HG03354 (cell line): ENCODE measurements around the gene UROD.
"Not testable (repeated sequence)": the region's sequence is repeated elsewhere in the genome, so short reads cannot be mapped to it uniquely, and the experiment has no call there.

Experiments used
- ATAC-seq: cut with Tn5 transposase; IDR thresholded peaks from one replicate; pipeline ENCODE4 v1.9.1; 2021; ENCODE audit warnings: mild to moderate bottlenecking; ENCODE audit not compliant: unreplicated experiment, poor library complexity, severe bottlenecking

Gene UROD

DNA sequence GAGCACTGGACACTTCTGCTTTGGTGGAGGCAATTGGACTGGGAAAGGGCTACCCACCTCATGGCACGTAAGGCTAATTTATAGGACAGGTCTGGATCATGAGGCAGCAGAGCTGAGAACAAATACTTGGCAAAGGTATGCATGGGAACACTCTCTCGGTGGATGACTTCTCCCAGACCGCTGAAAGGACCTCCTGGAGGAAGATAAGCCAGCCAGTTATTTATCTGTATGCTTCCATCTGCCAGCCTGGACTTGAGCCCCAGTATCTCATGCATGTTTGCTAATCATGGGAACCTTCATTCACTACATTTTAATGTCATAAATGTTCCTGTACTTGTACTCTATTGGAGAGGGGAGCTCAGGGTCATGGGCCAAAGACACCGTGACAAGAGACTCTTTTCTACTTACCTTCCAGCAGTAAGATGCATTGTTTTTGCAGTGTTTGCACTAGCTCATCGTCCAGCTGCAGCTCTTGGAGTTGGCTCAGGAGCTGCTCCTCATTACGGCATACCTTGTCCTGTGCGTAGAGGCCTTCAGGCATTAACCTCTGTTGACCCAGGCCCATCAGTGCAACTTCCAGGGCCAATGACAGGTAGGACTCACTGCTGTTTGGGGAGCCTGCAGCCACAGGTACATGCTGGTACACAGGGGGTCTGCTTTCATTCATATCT, 23.7 kb downstream of the UROD start:
- no peak for ATAC-seq

DNA sequence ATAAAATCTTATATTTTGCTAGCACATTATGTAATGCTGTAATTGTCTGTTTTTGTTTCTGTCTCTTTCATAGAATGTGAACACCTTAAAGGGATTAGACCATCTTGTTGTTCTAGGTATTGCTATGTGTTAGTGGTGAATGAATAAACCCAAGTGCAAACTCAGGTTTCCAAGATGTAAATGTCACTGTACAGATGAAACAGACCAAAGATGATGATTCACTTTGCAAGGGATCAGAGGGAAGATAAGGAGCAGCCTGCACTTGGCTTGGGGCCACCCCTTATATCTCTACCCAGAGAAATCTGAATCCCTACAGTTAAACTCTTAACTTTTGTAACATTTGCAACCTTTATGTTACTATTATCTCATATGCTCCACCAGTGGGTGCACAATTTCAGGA, 25.4 kb downstream of the UROD start:
- no peak for ATAC-seq

DNA sequence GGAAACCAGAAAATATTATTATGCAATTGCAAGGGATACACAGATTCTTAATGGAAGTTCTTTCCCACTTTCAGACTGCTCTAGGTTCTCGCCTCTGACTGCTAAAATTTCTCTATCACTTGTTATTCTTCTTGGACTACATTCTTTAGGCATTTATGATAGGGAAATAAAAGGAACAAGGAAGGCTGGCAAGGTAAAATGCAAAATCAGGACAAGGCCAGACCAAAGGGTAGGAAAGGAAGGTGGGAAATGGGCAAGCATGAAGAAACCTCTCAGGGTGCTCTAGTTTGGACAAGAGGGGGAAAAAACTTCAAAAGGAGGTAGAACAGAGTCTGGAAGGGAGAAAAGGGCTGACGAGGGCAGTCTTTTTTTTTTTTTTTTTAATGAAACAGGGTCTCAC, 26.2 kb downstream of the UROD start:
- ATAC-seq = no peak

DNA sequence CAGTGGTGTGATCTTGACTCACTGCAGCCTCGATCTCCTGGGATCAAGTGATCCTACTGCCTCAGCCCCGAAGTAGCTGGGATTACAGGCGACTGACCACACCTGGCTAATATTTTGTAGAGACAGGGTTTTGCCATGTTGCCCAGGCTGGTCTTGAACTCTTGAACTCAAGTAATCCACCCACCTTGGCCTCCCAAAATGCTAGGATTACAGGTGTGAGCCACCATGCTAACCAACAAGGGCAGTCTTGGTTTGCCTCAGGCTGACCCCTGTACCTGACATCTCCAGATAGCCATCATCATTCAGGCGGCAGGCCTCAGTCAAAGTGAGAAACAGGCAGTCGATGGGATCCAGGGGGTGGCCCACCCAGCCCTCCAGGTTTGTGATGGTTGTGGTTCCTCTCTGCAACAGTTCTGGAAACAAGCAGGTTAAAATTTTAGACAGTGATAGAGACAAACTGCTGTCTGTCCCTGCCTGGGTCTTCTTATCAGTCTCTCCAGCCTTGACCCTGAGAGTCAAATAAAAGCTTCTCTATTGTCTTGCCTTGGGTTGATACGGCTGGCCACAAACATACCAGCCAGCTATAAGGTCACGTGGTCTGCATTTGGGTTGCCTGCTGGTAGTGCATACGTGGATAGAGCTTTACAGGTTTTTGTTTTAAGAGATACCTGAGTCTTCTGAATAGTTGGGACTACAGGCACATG, 26.8 kb downstream of the UROD start:
- no peak for ATAC-seq

DNA sequence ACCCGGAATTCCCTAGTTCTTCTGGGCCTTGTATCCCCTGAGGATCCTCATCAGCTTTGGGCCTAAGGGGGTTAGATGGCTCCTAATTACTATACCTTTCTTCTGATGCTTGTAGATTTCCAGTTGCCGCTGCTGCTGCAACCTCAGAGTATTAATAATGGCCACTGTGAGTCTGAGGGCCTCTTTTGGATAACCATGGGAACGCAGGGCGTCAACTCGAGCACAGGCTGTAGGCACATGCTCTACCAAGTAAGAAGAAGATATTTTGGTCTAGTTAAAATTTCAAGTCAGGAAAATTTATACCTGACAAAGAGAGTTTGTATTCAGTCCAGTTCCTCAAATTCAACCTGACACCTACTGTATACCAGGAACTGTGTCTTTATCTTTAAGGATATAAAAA, 28.2 kb downstream of the UROD start:
- no peak for ATAC-seq

DNA sequence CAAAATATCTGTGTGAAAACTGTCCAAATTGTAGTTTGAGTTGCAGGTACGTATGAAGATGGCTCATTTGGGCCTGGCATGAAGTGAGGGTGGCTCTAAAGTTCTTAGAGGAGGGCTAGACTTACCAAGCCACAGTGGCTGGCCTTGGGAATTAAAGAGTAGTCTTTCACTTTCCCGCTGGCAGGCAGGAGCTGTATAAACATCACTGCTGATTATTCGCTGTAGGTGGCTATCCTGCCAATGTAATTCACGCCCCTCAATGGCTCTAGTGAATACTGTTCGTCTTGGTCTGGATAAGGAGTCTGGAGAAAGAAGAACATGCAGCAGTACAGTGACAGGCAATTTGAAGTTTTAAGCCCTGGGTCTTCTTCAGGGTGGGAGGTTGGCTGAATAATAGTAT, 31.0 kb downstream of the UROD start:
- ATAC-seq = no peak

DNA sequence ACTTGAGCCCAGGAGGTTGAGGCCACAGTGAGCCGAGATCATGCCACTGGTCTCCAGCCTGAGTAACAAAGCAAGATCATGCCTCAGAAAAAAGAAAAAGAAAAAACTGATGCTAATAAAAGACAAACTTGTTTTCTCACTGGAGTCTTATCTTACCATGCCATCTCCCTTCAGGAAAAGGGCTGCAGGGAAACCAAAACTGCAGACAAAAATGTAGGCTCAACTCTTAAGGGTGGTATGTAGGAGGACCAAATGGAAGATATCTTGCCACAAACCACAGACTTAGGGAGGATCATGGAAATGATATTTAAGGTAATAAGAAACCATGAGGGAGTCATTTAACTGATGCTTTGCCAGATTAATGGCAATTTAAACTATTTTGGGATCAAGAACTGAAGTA, 32.9 kb downstream of the UROD start:
- ATAC-seq = no peak

DNA sequence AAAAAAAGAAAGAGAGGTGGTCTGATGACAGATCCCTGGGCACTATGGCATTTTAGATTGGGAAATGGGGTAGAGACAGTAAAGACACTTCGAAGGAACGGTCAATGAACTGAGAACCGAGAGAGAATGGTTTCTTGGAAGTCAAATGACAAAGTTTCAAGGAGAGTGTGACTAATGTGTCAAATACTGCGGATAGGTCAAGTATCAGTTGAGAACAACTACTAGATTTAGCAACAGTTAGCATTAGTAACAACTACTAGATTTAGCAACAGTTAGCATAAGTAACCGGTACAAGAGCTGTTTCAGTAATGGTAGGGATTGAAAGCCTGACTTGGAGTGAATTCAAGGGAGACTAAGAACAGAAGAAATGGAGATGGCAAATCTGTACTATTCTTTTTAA, 35.0 kb downstream of the UROD start:
- ATAC-seq = no peak

DNA sequence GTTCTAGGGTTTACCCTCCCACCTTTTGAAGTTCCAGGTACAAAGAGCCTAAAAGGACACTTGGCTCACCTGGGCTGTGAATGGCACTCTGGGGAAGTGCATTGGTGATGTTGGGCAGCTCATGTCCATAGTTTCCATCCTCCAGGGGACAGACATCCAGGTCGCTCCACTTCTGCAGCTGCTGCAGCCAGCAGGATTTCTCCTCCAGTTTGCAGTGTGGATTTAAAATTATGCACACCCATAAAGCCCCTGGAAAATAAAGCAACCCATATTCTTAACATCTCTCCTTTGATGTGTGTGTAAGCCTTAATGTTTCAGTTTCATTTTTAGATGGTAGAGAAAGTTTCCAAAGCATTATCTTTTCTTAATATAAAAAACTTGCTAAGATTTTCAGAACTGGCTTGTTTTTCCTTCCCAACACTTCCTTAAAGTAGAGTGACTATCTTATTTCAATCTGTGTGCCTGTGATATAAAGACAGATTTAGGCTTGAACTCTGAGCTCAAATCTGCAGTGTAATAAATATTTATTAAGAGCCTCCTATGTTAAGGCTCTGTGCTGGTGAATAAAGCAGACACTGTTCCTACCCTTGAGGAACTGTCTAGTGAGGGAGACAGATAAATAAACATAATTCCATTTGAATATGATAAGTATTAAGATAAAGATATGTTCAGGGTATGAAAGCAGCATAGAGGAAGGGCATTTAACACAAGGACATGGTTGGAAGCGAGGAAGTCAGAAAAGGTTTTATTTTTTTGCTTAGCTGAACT, 39.1 kb downstream of the UROD start:
- ATAC-seq = no peak

DNA sequence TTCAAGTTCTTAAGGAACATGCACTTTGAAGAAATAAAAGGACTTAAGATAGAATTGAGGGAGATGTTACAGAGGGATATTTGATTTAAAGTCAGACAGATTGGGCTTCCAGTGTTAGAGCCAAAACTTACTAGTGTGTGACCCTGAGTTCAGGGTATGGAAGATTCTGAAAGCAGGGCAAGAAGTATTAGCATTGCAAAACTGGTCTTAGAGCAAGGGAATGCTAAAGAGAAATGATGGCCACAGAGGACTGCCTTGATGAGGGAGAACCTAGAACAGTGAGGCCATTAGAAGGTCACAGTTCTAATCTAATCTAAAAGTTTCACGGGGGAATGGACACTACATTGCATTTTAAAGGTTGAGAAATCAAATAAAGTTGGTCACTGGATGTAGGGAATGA, 45.5 kb downstream of the UROD start:
- no peak for ATAC-seq

DNA sequence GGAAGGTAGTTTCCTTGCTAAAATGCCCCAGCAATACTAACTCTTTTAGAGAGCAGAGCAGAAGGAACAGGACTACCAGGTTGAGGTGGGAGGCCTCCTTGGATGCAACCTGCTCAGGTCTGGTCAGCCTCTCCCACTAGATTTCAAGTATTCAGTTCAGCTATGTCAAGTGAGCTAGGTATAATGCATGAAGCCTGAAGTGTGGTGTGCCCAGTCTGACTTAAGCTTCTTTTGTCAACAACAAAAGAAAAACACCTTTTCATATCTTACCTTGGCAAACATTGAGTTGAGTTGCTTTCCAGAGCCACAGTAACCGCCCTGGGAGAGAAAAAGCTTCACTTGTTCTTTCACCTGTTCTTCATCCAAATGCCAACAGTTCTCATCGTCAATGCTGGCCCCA, 47.8 kb downstream of the UROD start:
- ATAC-seq = no peak

DNA sequence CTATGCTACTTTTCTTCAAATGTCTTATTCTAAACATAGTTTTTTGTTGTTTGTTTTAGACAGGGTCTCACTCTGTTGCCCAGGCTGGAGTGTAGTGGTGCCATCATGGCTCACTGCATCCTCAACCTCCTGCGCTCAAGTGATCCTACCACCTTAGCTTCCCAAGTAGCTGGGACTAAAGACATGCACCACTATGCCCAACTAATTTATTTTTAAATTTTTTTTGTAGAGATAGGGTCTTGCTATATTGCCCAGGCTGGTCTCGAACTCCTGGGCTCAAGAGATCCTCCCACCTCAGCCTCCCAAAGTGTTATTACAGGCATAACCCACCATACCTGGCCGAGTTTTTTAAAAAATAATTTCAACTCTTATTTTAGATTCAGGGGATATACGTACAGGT, 50.4 kb downstream of the UROD start:
- not testable (repeated sequence) for ATAC-seq

DNA sequence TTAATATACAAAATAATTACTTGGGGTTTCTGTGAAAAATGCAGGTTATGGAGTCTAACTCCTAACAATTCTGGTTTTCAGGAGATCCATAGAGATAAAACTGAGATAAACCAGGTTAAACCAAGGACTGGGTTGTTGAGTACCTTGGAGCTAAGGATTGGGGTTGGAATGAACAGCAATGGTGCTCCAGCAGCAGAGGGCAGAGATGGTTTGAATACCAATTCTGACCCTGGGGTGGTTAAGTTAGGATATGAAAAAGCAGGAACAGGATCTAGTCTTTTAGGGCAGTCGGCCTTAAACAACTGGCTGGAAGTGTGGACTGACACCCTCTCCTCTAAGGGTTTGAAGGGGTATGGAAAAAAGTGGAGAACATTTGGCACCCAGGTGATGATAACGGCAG, 53.0 kb downstream of the UROD start:
- ATAC-seq = no peak
